HG03066 (cell line): ENCODE measurements around the gene TMCO1.
"Not testable (repeated sequence)": the region's sequence is repeated elsewhere in the genome, so short reads cannot be mapped to it uniquely, and the experiment has no call there.

Experiments used
- ATAC-seq: cut with Tn5 transposase; IDR thresholded peaks from one replicate; pipeline ENCODE4 v1.9.1; 2021; ENCODE audit warnings: low read depth; ENCODE audit not compliant: unreplicated experiment

TMCO1 gene

GRCh38 chr1:165768513-165769394 is at the start of gene TMCO1:
TMCO1 (minus strand) TSS chr1:165768868; CDS start chr1:165768751, 117 bp downstream.
- ATAC-seq: peak; percentile 100

GRCh38 chr1:165816826-165817497 is 48.3 kb upstream of the TMCO1 start:
- ATAC-seq: no peak

GRCh38 chr1:165816157-165816556 is 47.5 kb upstream of the TMCO1 start:
- ATAC-seq: no peak

GRCh38 chr1:165815725-165816124 is 47.1 kb upstream of the TMCO1 start:
- no peak for ATAC-seq

GRCh38 chr1:165807613-165808012 is 38.9 kb upstream of the TMCO1 start:
- no peak for ATAC-seq

- ATAC-seq: not testable (repeated sequence)
Observed at GRCh38 chr1:165804513-165804912, 35.8 kb upstream of the TMCO1 start.

GRCh38 chr1:165799387-165799786 is 30.7 kb upstream of the TMCO1 start:
- ATAC-seq: no peak

GRCh38 chr1:165795894-165796293 is 27.2 kb upstream of the TMCO1 start:
- ATAC-seq: no peak

- no peak for ATAC-seq
Observed at GRCh38 chr1:165793951-165794350, 25.3 kb upstream of the TMCO1 start.

GRCh38 chr1:165787741-165788140 is 19.1 kb upstream of the TMCO1 start:
- ATAC-seq: no peak

- ATAC-seq: not testable (repeated sequence)
Observed at GRCh38 chr1:165783519-165783918, 14.9 kb upstream of the TMCO1 start.

GRCh38 chr1:165778197-165778596 is 9.5 kb upstream of the TMCO1 start:
- not testable (repeated sequence) for ATAC-seq

GRCh38 chr1:165773324-165773965 is 4.8 kb upstream of the TMCO1 start:
- ATAC-seq: no peak

- no peak for ATAC-seq
Observed at GRCh38 chr1:165772739-165773138, 4.1 kb upstream of the TMCO1 start.

- ATAC-seq: no peak
Observed at GRCh38 chr1:165764277-165764676, 4.4 kb downstream of the TMCO1 start.

GRCh38 chr1:165763442-165763841 is 5.2 kb downstream of the TMCO1 start:
- ATAC-seq: no peak

GRCh38 chr1:165762725-165763124 is 5.9 kb downstream of the TMCO1 start:
- ATAC-seq: no peak

- ATAC-seq: no peak
Observed at GRCh38 chr1:165759095-165759494, 9.6 kb downstream of the TMCO1 start.

GRCh38 chr1:165755393-165756010 is 13.2 kb downstream of the TMCO1 start:
- no peak for ATAC-seq

GRCh38 chr1:165753934-165754333 is 14.7 kb downstream of the TMCO1 start:
- ATAC-seq: peak; percentile 92

GRCh38 chr1:165748550-165748949 is 20.1 kb downstream of the TMCO1 start:
- ATAC-seq: no peak
